NCI-H510A treated with DMSO at 0.1 percent for 48 hours (cell line): ENCODE data around the gene PTCH1.

Experiments
- DNase-seq: peaks from one replicate; lab custom pipeline; 2025; lab: John Stamatoyannopoulos, UW

PTCH1 gene

DNA sequence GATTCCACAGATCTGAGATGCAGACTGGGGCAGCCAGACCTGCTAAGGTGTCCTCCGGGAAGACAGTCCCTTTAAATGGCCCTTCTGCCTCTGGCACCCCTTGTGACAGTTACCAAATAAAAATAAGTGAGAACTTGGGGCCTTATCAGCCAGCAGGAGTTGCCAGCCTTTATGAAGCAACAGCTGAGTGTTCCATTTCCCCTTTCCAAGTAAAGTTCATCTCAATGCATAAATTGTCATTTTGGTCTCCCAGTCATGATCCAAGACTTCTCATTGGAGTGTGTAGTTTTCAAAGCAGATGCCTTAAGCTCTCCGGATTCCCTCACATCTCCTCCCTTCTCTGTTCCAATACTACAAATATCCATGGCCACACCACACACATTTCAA, 4.1 kb downstream of the PTCH1 start:
- DNase-seq, result no peak

DNA sequence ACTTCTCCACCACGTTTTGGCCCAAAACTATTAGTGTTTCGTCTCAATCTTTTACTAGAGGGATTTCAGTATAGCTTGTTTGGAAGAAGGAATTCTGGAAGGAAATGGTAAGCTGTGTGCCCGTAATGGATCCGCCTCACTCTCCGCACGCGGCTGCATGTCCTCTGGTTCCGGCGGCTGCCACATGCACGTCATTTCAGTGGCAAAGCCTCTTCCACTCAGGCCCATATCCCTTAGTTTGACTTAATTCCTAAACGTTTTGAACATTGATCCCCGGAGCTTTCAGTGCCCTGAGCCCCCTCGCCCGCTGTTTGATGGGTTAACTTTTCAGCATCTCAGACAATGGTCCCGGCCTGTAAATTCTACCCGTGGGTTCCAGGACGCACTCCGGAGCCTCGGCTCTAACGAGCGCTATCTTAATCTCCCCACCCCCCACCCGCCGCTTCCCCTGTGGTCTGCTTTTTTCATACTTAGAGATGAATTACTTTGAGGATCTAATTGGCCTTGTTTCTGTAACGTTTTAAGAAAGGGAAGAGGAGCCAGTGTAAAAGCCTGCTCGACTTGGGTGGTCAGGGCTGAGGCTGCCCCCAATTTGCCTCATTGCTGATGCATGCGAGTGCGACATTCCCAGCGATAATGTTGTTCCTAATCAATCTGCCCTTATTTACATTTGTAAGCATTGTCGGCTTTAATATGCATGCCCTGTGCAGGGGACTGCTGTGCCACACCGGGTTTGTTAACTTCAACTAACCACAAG, 4.6 kb downstream of the PTCH1 start:
- no peak for DNase-seq

DNA sequence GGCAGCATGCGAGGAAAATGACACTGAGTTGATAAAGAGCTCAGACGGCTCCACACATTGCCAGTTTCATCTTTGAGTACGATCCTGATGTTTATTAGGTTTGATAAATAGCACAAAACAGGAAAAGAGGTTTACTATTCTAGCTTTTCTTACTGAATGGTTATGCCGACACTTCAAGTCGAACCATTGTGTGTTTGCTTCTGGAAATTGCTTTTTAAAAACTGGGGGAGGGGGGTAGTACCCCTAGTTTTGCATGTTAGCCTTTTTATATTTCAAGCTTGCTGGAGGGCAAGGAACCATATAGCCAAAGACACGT, 5.2 kb downstream of the PTCH1 start:
- DNase-seq, result peak; percentile 42

DNA sequence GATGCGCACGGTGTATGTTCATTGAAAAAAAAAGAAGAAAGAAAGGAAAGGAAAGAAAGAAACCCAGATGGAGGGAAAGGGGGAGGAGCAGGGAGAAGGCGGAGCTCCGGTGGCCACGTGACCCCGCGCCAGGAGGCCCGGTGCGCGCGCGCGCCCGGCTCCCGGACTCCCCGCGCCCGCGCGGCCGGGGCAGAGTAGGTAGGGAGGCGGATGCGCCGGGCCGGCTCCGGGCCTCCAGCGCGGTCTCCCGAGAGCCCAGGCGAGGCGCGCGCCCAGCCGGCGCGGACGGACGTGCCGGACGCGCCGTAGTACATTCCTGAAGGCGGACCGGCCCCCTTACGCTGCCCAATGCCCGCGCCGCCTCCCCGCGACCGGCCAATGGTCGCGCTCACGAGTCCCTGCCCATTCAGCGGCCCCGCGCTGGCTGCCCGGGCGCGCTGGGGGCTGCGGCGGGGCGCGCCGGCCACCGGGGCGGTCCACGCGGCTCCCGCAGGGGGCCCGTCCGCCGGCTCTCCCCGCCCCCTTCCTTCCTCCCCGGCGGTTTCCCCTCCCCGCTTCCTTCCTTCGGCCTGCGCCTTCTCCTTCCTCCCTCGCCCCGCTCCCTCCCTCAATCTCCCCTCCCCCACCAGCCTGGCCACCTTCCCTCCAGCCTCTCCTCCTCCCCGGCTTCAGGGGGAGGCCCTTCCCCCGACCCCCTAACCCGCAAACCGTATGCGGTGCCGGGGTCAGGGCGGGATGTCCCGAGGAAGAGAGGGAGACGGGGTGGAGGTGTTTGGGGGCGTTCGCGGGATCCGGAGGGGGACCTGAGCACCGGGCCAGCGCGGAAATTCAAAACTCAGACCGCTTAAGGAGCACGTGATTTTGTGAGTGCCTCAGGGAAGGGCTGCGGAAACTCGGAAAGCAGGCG, 5.8 kb downstream of the PTCH1 start:
- peak; percentile 98 for DNase-seq

DNA sequence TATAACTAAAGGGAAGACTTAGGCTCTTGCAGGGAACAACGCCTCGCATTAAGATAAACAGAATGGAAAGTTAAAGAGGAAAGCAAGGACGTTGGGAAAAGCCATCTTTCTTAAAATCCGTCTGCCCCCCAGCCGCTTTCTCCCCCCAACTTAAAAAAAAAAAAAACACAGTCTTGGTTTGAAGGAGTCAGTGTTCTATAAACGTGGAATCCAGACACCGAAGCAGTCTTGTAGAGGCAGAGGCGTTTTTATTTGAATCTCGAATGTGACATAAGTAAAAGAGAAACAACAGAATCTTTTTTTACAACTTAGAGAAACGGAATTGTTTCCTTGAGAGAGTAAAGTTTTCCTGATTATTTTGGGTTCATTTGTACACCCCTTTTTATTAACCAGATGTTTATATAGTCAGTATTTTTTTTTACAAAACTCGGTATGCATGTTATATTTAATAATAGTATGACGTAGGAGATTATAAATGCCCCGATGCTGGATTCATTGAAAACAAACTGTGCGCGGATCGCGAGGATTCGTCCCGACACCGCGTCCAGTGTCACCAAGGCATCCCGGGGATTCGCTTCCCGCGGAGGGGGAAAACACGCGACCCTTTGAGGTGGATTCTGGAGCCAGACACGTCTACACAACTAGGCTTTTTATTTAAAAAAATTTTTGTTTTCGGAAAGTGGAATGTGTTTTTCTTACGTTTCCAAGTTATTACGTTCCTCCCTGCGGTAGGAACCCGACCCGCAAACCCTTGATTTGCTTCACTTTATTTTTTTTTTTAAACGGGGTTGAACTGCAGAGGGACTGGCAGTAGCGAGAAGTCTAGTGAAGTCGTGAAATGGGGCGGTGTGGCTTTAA, 6.7 kb downstream of the PTCH1 start:
- peak; percentile 57 for DNase-seq

DNA sequence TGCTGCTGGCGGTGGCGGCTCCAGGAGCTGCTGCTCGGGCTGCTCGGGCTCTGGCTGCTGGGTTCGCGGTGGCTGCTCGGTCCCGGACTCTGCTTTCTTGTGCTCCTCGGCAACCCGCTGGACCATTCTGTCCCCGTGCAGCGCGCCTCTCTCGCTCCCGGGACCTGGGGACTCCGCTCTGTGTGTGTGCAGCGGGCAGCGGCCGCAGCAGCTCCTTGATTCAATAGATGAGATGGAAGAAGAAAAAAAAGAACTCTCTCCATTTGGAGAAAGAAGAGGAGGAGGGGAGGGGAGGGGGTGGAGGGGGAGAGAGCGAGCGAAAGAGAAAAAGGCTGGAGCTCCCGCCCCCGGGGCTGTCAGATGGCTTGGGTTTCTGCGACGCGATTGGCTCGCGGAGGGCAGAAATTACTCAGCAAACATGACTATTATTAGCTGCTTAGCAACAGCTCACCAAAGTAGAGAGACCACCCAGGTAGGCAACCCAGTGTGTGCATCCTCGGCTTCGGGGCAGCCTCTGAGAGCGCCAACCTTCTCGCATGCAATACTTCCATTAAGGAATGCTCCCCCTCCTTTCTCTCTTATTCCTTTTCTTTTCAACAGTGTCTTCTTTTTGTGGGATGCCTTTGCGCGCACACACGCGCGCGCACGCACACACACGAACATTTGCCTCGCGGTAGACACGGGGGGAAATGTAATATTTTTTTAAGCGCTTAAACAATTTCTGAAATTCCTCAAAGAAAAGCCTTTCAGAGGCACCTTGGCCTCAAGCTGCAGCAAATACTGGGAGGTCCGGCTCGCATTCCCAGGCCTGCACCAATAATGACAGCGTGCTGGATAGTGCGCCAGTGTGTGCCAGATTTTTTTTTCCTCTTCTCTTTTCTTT, 7.6 kb downstream of the PTCH1 start:
- peak; percentile 81 for DNase-seq

- no peak for DNase-seq
These were observed 8.4 kb downstream of the PTCH1 start for GRCh38 chr9:95508242-95508967.

- DNase-seq, result peak; percentile 47
These were observed 9.1 kb downstream of the PTCH1 start for GRCh38 chr9:95507464-95508241.

GRCh38 chr9:95506678-95507463, 9.9 kb downstream of the PTCH1 start:
- peak; percentile 34 for DNase-seq

GRCh38 chr9:95506428-95506677, 10.4 kb downstream of the PTCH1 start:
- DNase-seq, result peak; percentile 14

- DNase-seq, result peak; percentile 24
These were observed 10.9 kb downstream of the PTCH1 start for GRCh38 chr9:95505717-95506427.

DNA sequence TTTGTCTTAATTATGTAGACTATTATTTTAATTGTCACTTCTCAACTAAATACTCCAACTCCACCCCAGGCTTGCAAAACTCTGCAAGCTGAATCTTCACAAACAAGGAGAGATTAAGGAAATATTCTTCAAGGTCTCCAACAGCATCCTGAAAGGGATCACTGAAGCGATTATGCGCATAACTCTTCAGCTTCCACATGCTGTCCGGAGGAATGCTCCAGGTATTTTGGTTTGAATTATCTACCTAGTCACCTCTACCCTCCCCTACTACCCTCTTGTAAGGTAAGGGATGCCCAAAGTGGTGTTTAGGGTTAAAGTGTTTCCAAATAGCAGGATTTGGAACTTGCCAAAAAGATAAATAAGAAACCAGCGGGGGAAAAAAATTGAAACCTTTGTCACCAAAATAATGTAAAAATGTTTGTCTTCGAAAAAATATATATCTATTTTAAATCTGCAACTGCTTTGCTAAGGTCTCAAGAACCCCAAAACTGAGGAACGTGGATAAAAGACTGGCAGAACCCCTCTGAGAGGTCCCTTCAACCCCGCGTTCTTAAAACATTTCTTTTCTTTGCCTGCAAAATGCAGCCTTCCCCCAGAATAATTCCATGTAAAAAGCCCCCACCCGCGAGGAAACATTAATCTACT, 11.6 kb downstream of the PTCH1 start:
- DNase-seq, result no peak

GRCh38 chr9:95504053-95504963, 12.5 kb downstream of the PTCH1 start:
- DNase-seq, result no peak

DNA sequence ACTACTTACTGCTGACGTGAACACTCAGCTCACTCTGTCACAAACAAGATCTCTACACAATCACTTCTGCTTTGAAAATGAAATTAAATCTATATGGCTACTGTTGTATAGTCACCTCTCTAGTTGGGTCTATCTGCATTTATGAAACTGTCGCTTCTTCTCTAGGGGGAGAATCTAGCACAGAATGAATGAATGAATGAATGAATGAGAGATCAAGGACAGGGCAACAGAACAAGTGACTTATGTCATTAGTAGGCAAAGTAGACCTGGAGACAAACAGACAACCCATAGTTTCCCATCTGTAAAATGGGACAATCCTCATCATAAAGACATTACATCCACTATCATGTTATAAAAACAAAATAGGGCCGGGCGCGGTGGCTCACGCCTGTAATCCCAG, 13.4 kb downstream of the PTCH1 start:
- no peak for DNase-seq

GRCh38 chr9:95502248-95502647, 14.5 kb downstream of the PTCH1 start:
- no peak for DNase-seq

DNA sequence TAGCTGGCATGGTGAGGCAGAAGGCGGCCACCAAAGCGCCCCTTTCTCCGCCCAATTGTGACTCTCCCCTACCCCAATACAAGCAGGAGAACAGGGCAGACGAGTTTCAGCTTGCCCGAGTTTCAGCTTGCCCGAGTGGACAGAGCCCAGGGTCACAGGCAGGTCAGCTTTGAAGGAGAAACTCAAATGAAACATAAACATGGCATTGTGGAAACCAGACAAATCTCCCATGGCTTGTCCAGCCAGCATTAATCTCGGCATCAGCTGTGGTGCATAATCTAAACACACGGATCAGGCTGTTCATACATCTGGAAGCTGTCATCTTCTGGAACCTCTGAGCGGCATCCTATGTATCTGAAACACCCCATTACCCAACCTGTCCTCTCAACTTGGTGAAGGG, 16.9 kb downstream of the PTCH1 start:
- no peak for DNase-seq

DNA sequence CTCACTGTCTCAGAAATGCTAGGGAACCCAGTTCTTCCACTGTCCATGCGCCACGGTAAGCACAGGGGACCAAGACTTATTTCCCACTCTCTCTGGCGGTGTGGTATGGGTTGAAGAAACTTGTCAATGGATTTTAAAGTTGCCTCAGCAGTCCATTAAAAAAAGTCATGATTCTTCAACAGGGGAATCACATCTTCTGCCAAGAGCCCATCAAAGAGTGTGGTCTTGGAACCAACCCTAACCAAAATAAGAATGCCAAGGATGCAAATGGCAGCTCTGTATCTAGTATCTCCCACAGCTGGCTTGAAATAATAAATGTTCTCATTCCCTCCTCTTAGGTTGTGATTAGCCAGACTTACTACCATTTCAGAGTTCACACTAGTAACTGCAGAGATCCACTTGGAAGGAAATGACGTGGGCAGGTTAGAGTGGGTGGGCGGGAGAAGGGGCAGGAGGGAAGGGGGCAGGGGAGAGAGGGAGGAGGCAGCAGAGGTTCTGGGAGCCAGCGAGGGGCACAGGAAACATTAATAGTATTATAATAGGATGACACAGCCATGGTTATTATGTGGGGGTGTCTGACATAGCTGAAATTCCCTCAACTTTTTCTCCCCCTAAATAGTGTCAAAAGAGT, 17.6 kb downstream of the PTCH1 start:
- DNase-seq, result no peak
